Measurements from ENCODE around the gene VAV2. TPM values are rescaled to one million over a fixed set of nuclear protein-coding genes. Genes with fewer than 3 reads are reported as not detected.

The VAV2 gene
- polyA plus RNA-seq, 1 experiment = 9.0 TPM

GRCh38 chr9:133869674-133870405, 122.3 kb downstream of the VAV2 start:
- no peak for DNase-seq (ENCODE audit: low read depth, low spot score)
- TF ChIP-seq CTCF (IDR thresholded peaks at IDR 0.05; ENCODE audit: low read depth, low read length) = no peak
- POLR2A ChIA-PET = no interaction called here

GRCh38 chr9:133868203-133868602, 123.9 kb downstream of the VAV2 start:
- POLR2A ChIA-PET = no interaction called here

More at GRCh38 chr9:133869674-133870405, 122.3 kb downstream of the VAV2 start:
- Histone ChIP-seq H3K27ac (ENCODE audit: low read depth, low read length) (no peak overlapping the region), H3K27me3 (ENCODE audit: control insufficient read depth, insufficient read depth, low read length) (no peaks in the 10 kb centered on the region), H3K9me3 (ENCODE audit: control insufficient read depth, insufficient read depth, low read length) (peaks cover 14% of the 10 kb centered on the region), H3K4me3 (ENCODE audit: low read depth, low read length) (no peak overlapping the region)
- CTCF ChIA-PET = interaction anchor here (1.6 kb wide), 1 partner anchor 88 kb away, joined by 3 read pairs; no protein-coding TSS in a partner anchor

GRCh38 chr9:133866946-133867345, 125.2 kb downstream of the VAV2 start:
- Histone ChIP-seq H3K27ac (ENCODE audit: low read depth, low read length) (no peak overlapping the region), H3K27me3 (ENCODE audit: control insufficient read depth, insufficient read depth, low read length) (no peaks in the 10 kb centered on the region), H3K4me3 (ENCODE audit: low read depth, low read length) (no peak overlapping the region), H3K9me3 (ENCODE audit: control insufficient read depth, insufficient read depth, low read length) (peaks cover 14% of the 10 kb centered on the region)
- no peak for DNase-seq (ENCODE audit: low read depth, low spot score)
- ChIA-PET POLR2A (interaction anchor here (0.7 kb wide), 1 partner anchor 22 kb away, joined by 5 read pairs; no protein-coding TSS in a partner anchor), CTCF (no interaction called here)
- no peak for TF ChIP-seq CTCF (IDR thresholded peaks at IDR 0.05; ENCODE audit: low read depth, low read length)

More at GRCh38 chr9:133868203-133868602, 123.9 kb downstream of the VAV2 start:
- no peak for DNase-seq (ENCODE audit: low read depth, low spot score)
- CTCF ChIA-PET = no interaction called here
- Histone ChIP-seq H3K9me3 (ENCODE audit: control insufficient read depth, insufficient read depth, low read length) (peaks cover 14% of the 10 kb centered on the region), H3K27ac (ENCODE audit: low read depth, low read length) (no peak overlapping the region), H3K27me3 (ENCODE audit: control insufficient read depth, insufficient read depth, low read length) (no peaks in the 10 kb centered on the region), H3K4me3 (ENCODE audit: low read depth, low read length) (no peak overlapping the region)
- TF ChIP-seq CTCF (IDR thresholded peaks at IDR 0.05; ENCODE audit: low read depth, low read length) = no peak

- Histone ChIP-seq H3K27ac (ENCODE audit: low read depth, low read length) (no peak overlapping the region), H3K9me3 (ENCODE audit: control insufficient read depth, insufficient read depth, low read length) (peaks cover 14% of the 10 kb centered on the region), H3K4me3 (ENCODE audit: low read depth, low read length) (no peak overlapping the region), H3K27me3 (ENCODE audit: control insufficient read depth, insufficient read depth, low read length) (no peaks in the 10 kb centered on the region)
- CTCF ChIA-PET = no interaction called here
- DNase-seq (ENCODE audit: low read depth, low spot score) = no peak
- POLR2A ChIA-PET = no interaction called here
- no peak for TF ChIP-seq CTCF (IDR thresholded peaks at IDR 0.05; ENCODE audit: low read depth, low read length)
These were observed 128.1 kb downstream of the VAV2 start for GRCh38 chr9:133864011-133864410.

- TF ChIP-seq CTCF (IDR thresholded peaks at IDR 0.05; ENCODE audit: low read depth, low read length) = no peak
- Histone ChIP-seq H3K27ac (ENCODE audit: low read depth, low read length) (no peak overlapping the region), H3K9me3 (ENCODE audit: control insufficient read depth, insufficient read depth, low read length) (peaks cover 14% of the 10 kb centered on the region), H3K27me3 (ENCODE audit: control insufficient read depth, insufficient read depth, low read length) (no peaks in the 10 kb centered on the region), H3K4me3 (ENCODE audit: low read depth, low read length) (no peak overlapping the region)
- DNase-seq (ENCODE audit: low read depth, low spot score) = no peak
- ChIA-PET CTCF (no interaction called here), POLR2A (no interaction called here)
These were observed 128.9 kb downstream of the VAV2 start for GRCh38 chr9:133863257-133863592.
